ENCODE measurements around the gene GFPT2. TPM values are rescaled to one million over a fixed set of nuclear protein-coding genes. Genes with fewer than 3 reads are reported as not detected.

GFPT2 gene
- total RNA-seq, 5 donors from 2014 or later (not counting 1 experiment from before 2014, with no cell fraction given): 1.6 to 3.6 (median 2.0) TPM

GRCh38 chr5:180274695-180275094 lies 78.4 kb downstream of the GFPT2 start:
- peaks cover 7 to 50% (median 28%) of the 10 kb centered on the region in 3 donors for H3K9me3 Mint-ChIP-seq
- no CpG with 5 or more reads among the region's 1 CpG for WGBS (ENCODE audit: insufficient coverage)
- no peaks in the 10 kb centered on the region for H3K4me1 Mint-ChIP-seq

GRCh38 chr5:180271221-180271620 lies 81.9 kb downstream of the GFPT2 start:
- 73% methylated on average over 3 of the region's 7 CpGs for WGBS (ENCODE audit: insufficient coverage)
- H3K9me3 Mint-ChIP-seq: peaks cover 4 to 40% (median 38%) of the 10 kb centered on the region in 3 donors
- CTCF ChIA-PET: no interaction called here
- ATAC-seq (replicated peaks in 1 of 4) (no peak), DNase-seq (no peak)
- no peaks in the 10 kb centered on the region for H3K27me3 Mint-ChIP-seq
- no peaks in the 10 kb centered on the region for H3K27me3 ChIP-seq (replicated peaks in 1 of 2; ENCODE audit: control insufficient read depth in 2 of 2, extremely low read depth in 1 of 2, insufficient read depth in 2 of 2, low read length in 1 of 2)
- no peaks in the 10 kb centered on the region for H3K9me3 ChIP-seq
- H3K36me3 Mint-ChIP-seq: peaks cover 70% of the 10 kb centered on the region
- H3K4me3 Mint-ChIP-seq: no peak overlapping the region
- peaks cover 3 to 29% of the 10 kb centered on the region in 2 donors for H3K36me3 ChIP-seq (ENCODE audit: control insufficient read depth in 2 of 2, extremely low read depth in 1 of 2, insufficient read depth in 1 of 2, low read length in 1 of 2)
- H3K27ac ChIP-seq (ENCODE audit: low read length): no peak overlapping the region
- POLR2A ChIA-PET: no interaction called here
- H3K4me1 ChIP-seq (ENCODE audit: control insufficient read depth in 1 of 2, extremely low read depth in 1 of 2, insufficient read depth in 2 of 2, low read length in 2 of 2): no peaks in the 10 kb centered on the region
- H3K4me3 ChIP-seq (ENCODE audit: control insufficient read depth in 1 of 2, extremely low read depth in 1 of 2, low read length in 1 of 2): no peak overlapping the region
- H3K27ac Mint-ChIP-seq: no peak overlapping the region
- H3K4me1 Mint-ChIP-seq: no peaks in the 10 kb centered on the region

More at GRCh38 chr5:180274695-180275094, 78.4 kb downstream of the GFPT2 start:
- CTCF ChIA-PET: no interaction called here
- no peaks in the 10 kb centered on the region for H3K27me3 Mint-ChIP-seq
- H3K27ac ChIP-seq (ENCODE audit: low read length): no peak overlapping the region
- H3K4me3 ChIP-seq (ENCODE audit: control insufficient read depth in 1 of 2, extremely low read depth in 1 of 2, low read length in 1 of 2): no peak overlapping the region
- H3K4me1 ChIP-seq (ENCODE audit: control insufficient read depth in 1 of 2, extremely low read depth in 1 of 2, insufficient read depth in 2 of 2, low read length in 2 of 2): no peaks in the 10 kb centered on the region
- peaks cover 0 to 34% of the 10 kb centered on the region in 2 donors for H3K36me3 ChIP-seq (ENCODE audit: control insufficient read depth in 2 of 2, extremely low read depth in 1 of 2, insufficient read depth in 1 of 2, low read length in 1 of 2)
- DNase-seq (no peak), ATAC-seq (replicated peaks in 1 of 4) (no peak)
- POLR2A ChIA-PET: interaction anchor here in 1 of 2 donors (0.5 kb wide), 1 partner anchor 764 kb away, joined by 7 read pairs; no protein-coding TSS in a partner anchor
- no peak overlapping the region for H3K27ac Mint-ChIP-seq
- no peaks in the 10 kb centered on the region for H3K27me3 ChIP-seq (replicated peaks in 1 of 2; ENCODE audit: control insufficient read depth in 2 of 2, extremely low read depth in 1 of 2, insufficient read depth in 2 of 2, low read length in 1 of 2)
- H3K4me3 Mint-ChIP-seq: no peak overlapping the region
- no peaks in the 10 kb centered on the region for H3K9me3 ChIP-seq
- H3K36me3 Mint-ChIP-seq: peaks cover 77% of the 10 kb centered on the region

DNA sequence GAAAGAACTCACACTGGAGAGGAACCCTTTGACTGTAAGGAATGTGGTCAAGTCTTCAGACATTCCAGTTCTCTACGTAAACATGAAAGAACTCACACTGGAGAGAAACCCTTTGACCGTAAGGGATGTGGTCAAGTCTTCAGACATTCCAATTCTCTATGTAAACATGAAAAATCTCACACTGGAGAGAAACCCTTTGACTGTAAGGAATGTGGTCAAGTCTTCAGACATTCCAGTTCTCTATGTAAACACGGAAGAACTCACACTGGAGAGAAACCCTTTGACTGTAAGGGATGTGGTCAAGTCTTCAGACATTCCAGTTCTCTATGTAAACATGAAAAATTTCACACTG lies 93.9 kb downstream of the GFPT2 start:
- Mint-ChIP-seq H3K36me3 (peaks cover 94% of the 10 kb centered on the region), H3K9me3 (peaks cover 17 to 69% (median 60%) of the 10 kb centered on the region in 3 donors), H3K4me3 (no peak overlapping the region), H3K4me1 (no peaks in the 10 kb centered on the region), H3K27me3 (no peaks in the 10 kb centered on the region), H3K27ac (no peak overlapping the region)
- peaks cover 17 to 47% of the 10 kb centered on the region in 2 donors for H3K36me3 ChIP-seq (ENCODE audit: control insufficient read depth in 2 of 2, extremely low read depth in 1 of 2, insufficient read depth in 1 of 2, low read length in 1 of 2)
- peaks cover 24% of the 10 kb centered on the region for H3K9me3 ChIP-seq
- ChIA-PET POLR2A (no interaction called here), CTCF (no interaction called here)
- H3K4me1 ChIP-seq (ENCODE audit: control insufficient read depth in 1 of 2, extremely low read depth in 1 of 2, insufficient read depth in 2 of 2, low read length in 2 of 2): no peaks in the 10 kb centered on the region
- H3K27me3 ChIP-seq (replicated peaks in 1 of 2; ENCODE audit: control insufficient read depth in 2 of 2, extremely low read depth in 1 of 2, insufficient read depth in 2 of 2, low read length in 1 of 2): no peaks in the 10 kb centered on the region
- DNase-seq (no peak), ATAC-seq (replicated peaks in 1 of 4) (no peak)
- no peak overlapping the region for H3K27ac ChIP-seq (ENCODE audit: low read length)
- no peak overlapping the region for H3K4me3 ChIP-seq (ENCODE audit: control insufficient read depth in 1 of 2, extremely low read depth in 1 of 2, low read length in 1 of 2)
- no CpG with 5 or more reads among the region's 3 CpGs for WGBS (ENCODE audit: insufficient coverage)

DNA sequence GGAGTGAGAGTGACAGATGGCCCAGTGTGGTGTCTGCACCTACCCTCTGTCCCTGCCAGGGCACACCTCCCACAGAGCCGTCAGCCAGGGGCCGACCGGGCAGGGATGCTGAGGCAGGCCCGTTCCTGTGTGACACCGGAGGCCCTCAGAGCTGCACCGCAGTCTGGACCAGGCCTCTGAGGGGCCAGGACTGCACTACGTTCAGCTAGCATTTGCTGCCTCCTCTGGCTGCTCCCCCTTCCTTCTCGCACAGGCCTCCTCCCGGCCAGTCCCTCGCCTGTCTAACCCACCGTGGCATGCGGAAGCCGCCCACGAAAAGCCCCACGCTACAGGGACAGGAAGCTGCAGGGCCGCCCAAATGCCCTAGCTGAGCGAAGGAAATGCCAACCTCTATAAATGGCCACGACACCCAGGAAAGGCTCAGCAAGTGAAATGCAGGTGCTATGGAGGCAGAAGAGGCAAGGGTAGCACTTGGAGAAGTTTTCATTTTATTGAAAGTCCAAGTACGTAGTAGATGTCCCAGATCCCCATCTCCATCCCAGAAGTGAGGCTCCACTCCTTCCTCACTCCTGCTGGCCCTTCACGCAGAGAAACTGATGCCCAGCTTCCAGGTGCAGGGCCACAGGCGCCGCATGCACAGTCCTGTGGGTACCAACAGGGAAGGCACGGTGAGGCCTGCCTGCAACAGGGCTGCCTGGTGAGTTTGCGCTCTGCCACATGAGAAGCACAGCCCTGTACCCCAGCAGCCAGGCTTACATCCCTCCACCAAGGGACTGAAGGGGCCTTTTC lies 99.9 kb downstream of the GFPT2 start:
- H3K36me3 Mint-ChIP-seq: peaks cover 95% of the 10 kb centered on the region
- WGBS (ENCODE audit: insufficient coverage): 97% methylated on average over 21 of the region's 24 CpGs

DNA sequence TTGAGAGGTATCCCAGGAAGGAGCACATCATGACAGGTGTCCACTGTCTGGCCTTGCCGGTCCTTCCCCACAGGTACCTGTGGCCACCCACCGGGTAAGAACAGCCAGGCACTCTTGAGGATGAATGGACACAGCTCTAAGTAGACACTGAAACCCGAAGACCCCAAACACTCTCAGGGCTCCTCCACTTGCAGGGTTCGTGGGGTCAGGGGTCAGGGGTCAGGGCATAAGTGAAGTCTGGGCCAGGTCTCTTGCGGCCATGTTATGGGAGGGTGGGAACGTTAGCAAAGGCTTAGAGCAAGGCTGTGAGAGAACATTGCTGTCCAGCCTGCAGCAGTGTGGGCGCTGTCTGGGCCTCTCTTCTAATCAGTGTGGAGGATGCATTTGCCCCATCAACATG lies 101.2 kb downstream of the GFPT2 start:
- H3K9me3 ChIP-seq: peaks cover 6% of the 10 kb centered on the region
- DNase-seq (no peak), ATAC-seq (replicated peaks in 1 of 4) (no peak)
- H3K27me3 ChIP-seq (replicated peaks in 1 of 2; ENCODE audit: control insufficient read depth in 2 of 2, extremely low read depth in 1 of 2, insufficient read depth in 2 of 2, low read length in 1 of 2): no peaks in the 10 kb centered on the region
- peaks cover 95% of the 10 kb centered on the region for H3K36me3 Mint-ChIP-seq
- ChIA-PET CTCF (no interaction called here), POLR2A (no interaction called here)
- H3K9me3 Mint-ChIP-seq: peaks cover 10 to 55% (median 42%) of the 10 kb centered on the region in 3 donors
- H3K4me3 ChIP-seq (ENCODE audit: control insufficient read depth in 1 of 2, extremely low read depth in 1 of 2, low read length in 1 of 2): no peak overlapping the region
- H3K4me1 ChIP-seq (ENCODE audit: control insufficient read depth in 1 of 2, extremely low read depth in 1 of 2, insufficient read depth in 2 of 2, low read length in 2 of 2): no peaks in the 10 kb centered on the region
- H3K27ac Mint-ChIP-seq: no peak overlapping the region
- H3K4me3 Mint-ChIP-seq: no peak overlapping the region
- H3K27ac ChIP-seq (ENCODE audit: low read length): no peak overlapping the region
- WGBS (ENCODE audit: insufficient coverage): 100% methylated on average over 2 of the region's 7 CpGs
- H3K27me3 Mint-ChIP-seq: no peaks in the 10 kb centered on the region
- peaks cover 0 to 5% (median 0%) of the 10 kb centered on the region in 3 donors for H3K4me1 Mint-ChIP-seq
- peaks cover 20 to 35% of the 10 kb centered on the region in 2 donors for H3K36me3 ChIP-seq (ENCODE audit: control insufficient read depth in 2 of 2, extremely low read depth in 1 of 2, insufficient read depth in 1 of 2, low read length in 1 of 2)

More for the DNA sequence above, 99.9 kb downstream of the GFPT2 start:
- ATAC-seq (replicated peaks in 1 of 4): no peak
- peaks cover 0 to 5% (median 0%) of the 10 kb centered on the region in 3 donors for H3K4me1 Mint-ChIP-seq
- H3K27me3 ChIP-seq (replicated peaks in 1 of 2; ENCODE audit: control insufficient read depth in 2 of 2, extremely low read depth in 1 of 2, insufficient read depth in 2 of 2, low read length in 1 of 2): no peaks in the 10 kb centered on the region
- no peaks in the 10 kb centered on the region for H3K4me1 ChIP-seq (ENCODE audit: control insufficient read depth in 1 of 2, extremely low read depth in 1 of 2, insufficient read depth in 2 of 2, low read length in 2 of 2)
- peaks cover 10% of the 10 kb centered on the region for H3K9me3 ChIP-seq
- H3K27me3 Mint-ChIP-seq: no peaks in the 10 kb centered on the region
- no peak overlapping the region for H3K27ac ChIP-seq (ENCODE audit: low read length)
- POLR2A ChIA-PET: no interaction called here
- peaks cover 10 to 58% (median 47%) of the 10 kb centered on the region in 3 donors for H3K9me3 Mint-ChIP-seq
- peaks cover 20 to 27% of the 10 kb centered on the region in 2 donors for H3K36me3 ChIP-seq (ENCODE audit: control insufficient read depth in 2 of 2, extremely low read depth in 1 of 2, insufficient read depth in 1 of 2, low read length in 1 of 2)
- no peak overlapping the region for H3K4me3 ChIP-seq (ENCODE audit: control insufficient read depth in 1 of 2, extremely low read depth in 1 of 2, low read length in 1 of 2)
- no peak overlapping the region for H3K4me3 Mint-ChIP-seq
- DNase-seq: no peak
- H3K27ac Mint-ChIP-seq: no peak overlapping the region
- CTCF ChIA-PET: no interaction called here

DNA sequence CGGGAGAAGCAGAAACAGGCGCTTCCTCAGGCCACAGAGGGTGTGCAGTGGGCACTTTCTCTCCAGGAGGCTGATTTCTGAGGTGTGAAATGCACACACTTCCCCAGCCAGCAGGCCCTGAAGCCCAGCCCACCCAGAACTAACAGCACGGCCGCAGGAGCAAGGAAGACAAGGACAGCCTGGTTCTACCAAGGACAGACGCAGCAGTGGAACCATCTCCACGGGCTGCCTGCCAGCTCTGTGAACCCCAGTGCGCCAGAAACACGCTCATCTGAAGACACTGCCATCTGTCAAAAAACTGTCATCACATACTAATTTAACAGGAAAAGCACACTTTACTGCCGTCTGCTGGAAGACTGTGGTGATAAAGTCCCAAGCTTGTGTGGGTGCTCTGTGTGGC lies 102.0 kb downstream of the GFPT2 start:
- peaks cover 96% of the 10 kb centered on the region for H3K36me3 Mint-ChIP-seq
- H3K4me3 Mint-ChIP-seq: no peak overlapping the region
- ATAC-seq (replicated peaks in 1 of 4) (no peak), DNase-seq (no peak)
- peaks cover 10 to 62% (median 48%) of the 10 kb centered on the region in 3 donors for H3K9me3 Mint-ChIP-seq
- Histone ChIP-seq H3K4me1 (ENCODE audit: control insufficient read depth in 1 of 2, extremely low read depth in 1 of 2, insufficient read depth in 2 of 2, low read length in 2 of 2) (no peaks in the 10 kb centered on the region), H3K9me3 (peaks cover 4% of the 10 kb centered on the region), H3K36me3 (ENCODE audit: control insufficient read depth in 2 of 2, extremely low read depth in 1 of 2, insufficient read depth in 1 of 2, low read length in 1 of 2) (peaks cover 20 to 35% of the 10 kb centered on the region in 2 donors), H3K27me3 (replicated peaks in 1 of 2; ENCODE audit: control insufficient read depth in 2 of 2, extremely low read depth in 1 of 2, insufficient read depth in 2 of 2, low read length in 1 of 2) (no peaks in the 10 kb centered on the region), H3K27ac (ENCODE audit: low read length) (no peak overlapping the region), H3K4me3 (ENCODE audit: control insufficient read depth in 1 of 2, extremely low read depth in 1 of 2, low read length in 1 of 2) (no peak overlapping the region)
- no peak overlapping the region for H3K27ac Mint-ChIP-seq
- POLR2A ChIA-PET: no interaction called here
- 100% methylated on average over 7 of the region's 9 CpGs for WGBS (ENCODE audit: insufficient coverage)
- H3K4me1 Mint-ChIP-seq: peaks cover 0 to 5% (median 0%) of the 10 kb centered on the region in 3 donors
- CTCF ChIA-PET: no interaction called here
- no peaks in the 10 kb centered on the region for H3K27me3 Mint-ChIP-seq

Data from T-cell (primary cell).